B cell (primary cell): ENCODE data around the gene FANCI.

Experiments used
- CTCF ChIP-seq: fragments of 200-600 bp; IDR thresholded peaks from one replicate; pipeline ENCODE4 v1.8.0; 2022; ENCODE audit warnings: antibody characterized with exemption, mild to moderate bottlenecking
- EZH2 ChIP-seq: IDR thresholded peaks from 2 replicates; pipeline ENCODE4 v1.6.1; 2012; ENCODE audit warnings: borderline replicate concordance, low read depth, mild to moderate bottlenecking, moderate library complexity, low read length; ENCODE audit not compliant: insufficient read depth, poor library complexity, severe bottlenecking

DNA sequence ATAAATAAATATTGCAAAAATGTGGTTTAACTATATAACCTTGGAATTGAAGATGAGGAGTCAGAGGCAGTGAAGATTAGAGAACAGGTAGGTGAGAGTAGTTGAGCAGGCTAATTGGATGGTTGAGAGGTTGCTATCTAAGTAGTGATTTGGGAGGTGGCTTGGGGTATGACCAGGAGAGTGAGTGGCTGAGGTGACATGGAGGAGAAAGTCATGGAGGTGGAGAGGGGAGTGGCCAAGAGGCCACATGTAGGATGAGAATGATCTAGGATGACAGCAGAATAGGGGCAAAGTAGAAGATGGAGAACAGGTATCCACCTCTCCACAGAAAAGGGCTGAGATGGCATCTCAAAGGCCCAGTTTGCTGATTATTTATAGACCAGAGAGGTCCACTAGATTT lies 11.9 kb upstream of the FANCI start:
- TF ChIP-seq CTCF (no peak), EZH2 (no peak)
